Fibroblast of pulmonary artery (primary cell): ENCODE data around the gene ZBTB20.

Experiments
- DNase-seq: peaks from one replicate; pipeline ENCODE4 v3.0.0-alpha.2; 2010; ENCODE audit warnings: low read depth
- H3K4me3 ChIP-seq: replicated peaks from 2 replicates; pipeline ENCODE4 v1.5.1; 2011; ENCODE audit warnings: low read depth, mild to moderate bottlenecking, control low read depth, low read length, moderate library complexity
- TF ChIP-seq, protein P1 (sequence below): IDR thresholded peaks from 2 replicates; pipeline ENCODE4 v1.5.1; 2011; ENCODE audit warnings: mild to moderate bottlenecking, control low read depth, low read length, inconsistent platforms; ENCODE audit errors: missing control alignments

ZBTB20 gene

GRCh38 chr3:114848082-114848481 is 299.0 kb downstream of the ZBTB20 start:
- TF ChIP-seq, protein P1, sequence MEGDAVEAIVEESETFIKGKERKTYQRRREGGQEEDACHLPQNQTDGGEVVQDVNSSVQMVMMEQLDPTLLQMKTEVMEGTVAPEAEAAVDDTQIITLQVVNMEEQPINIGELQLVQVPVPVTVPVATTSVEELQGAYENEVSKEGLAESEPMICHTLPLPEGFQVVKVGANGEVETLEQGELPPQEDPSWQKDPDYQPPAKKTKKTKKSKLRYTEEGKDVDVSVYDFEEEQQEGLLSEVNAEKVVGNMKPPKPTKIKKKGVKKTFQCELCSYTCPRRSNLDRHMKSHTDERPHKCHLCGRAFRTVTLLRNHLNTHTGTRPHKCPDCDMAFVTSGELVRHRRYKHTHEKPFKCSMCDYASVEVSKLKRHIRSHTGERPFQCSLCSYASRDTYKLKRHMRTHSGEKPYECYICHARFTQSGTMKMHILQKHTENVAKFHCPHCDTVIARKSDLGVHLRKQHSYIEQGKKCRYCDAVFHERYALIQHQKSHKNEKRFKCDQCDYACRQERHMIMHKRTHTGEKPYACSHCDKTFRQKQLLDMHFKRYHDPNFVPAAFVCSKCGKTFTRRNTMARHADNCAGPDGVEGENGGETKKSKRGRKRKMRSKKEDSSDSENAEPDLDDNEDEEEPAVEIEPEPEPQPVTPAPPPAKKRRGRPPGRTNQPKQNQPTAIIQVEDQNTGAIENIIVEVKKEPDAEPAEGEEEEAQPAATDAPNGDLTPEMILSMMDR = no peak
- H3K4me3 ChIP-seq = no peak overlapping the region
- DNase-seq = no peak

DNA sequence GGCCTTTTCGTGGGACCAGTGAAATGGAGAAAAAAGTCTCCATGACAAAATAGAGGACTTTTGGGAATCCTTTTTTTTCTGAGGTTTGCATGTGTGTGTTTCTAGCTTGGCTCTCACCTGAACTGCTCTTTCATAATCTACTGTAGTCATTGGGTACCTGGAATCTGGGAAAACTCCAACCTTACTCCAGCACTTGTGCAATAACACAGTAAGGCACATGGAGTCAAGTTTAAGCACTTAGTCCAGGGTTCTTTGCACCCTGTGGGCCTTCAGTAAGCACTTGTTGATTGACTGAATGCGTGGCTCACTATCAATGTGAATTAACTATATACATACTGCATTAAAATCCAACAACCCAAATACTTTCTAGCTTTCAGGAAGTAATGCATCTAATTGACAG is 299.5 kb downstream of the ZBTB20 start:
- TF ChIP-seq, protein P1 = no peak
- DNase-seq = no peak
- no peak overlapping the region for H3K4me3 ChIP-seq

DNA sequence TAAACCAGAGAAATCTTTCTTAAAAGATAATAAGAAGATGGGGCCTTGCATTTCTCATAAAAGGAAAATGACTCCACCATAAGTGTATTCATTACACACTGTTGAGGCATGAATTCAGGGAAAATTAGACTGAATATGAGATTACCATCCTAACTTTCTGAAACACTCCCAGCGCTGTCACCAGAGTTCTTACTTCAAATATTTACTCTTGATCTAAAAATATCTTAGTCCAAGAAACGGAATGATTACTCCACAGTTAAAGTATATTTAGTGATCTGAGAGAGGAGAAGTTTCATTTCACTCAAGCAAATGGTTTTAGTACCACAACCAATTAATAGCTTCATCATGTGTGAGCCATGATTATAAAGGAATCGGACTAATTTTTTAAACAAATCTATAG is 300.3 kb downstream of the ZBTB20 start:
- DNase-seq = no peak
- no peak overlapping the region for H3K4me3 ChIP-seq
- TF ChIP-seq, protein P1 = no peak

DNA sequence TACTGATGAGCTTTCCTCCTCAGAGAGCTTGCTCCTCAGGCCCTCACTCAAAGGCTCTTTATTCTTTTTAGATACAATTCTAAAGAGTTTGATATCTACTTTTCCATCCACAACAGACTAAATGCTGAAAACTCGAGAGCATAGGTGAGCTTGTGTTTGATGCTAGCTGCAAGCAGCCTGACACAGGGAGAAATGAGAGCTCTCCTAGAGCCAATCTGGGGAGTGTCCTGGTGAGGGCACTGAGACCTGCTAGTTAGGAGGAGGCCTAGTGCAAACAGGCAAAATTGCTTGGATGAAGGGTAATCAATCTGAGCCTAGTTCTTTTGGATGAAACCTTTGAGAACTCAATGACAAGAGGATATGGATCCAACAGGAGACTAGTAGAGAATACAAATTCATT is 300.8 kb downstream of the ZBTB20 start:
- no peak overlapping the region for H3K4me3 ChIP-seq
- TF ChIP-seq, protein P1 = no peak
- DNase-seq = no peak

GRCh38 chr3:114841515-114841914 is 305.6 kb downstream of the ZBTB20 start:
- no peak for DNase-seq
- TF ChIP-seq, protein P1 = no peak
- no peak overlapping the region for H3K4me3 ChIP-seq

GRCh38 chr3:114839476-114839875 is 307.6 kb downstream of the ZBTB20 start:
- no peak for DNase-seq
- TF ChIP-seq, protein P1 = no peak
- no peak overlapping the region for H3K4me3 ChIP-seq

DNA sequence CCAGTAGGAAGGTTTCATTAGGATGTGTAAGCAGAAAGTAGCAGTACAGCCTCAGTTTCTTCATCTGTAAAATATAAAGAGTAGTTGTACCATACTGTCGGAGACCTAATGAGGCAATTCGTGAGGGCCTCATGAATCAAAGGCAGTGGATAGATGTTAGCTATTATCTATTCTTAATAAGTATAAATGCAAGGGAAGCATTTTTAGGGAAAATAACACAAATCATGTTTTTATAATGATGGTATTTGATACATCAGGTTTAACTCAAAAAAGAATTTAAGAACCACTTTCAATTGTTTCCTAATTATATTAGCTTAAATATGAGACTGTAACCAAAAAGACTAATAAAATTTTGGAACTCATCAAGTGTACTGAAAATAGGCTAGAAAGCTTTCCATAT is 309.1 kb downstream of the ZBTB20 start:
- no peak overlapping the region for H3K4me3 ChIP-seq
- TF ChIP-seq, protein P1 = no peak
- no peak for DNase-seq
